ENCODE measurements around the gene GOLGA8B. TPM values are rescaled to one million over a fixed set of nuclear protein-coding genes. Genes with fewer than 3 reads are reported as not detected.
A peak's percentile ranks its signal among the peaks of the same experiment; 100 is the strongest.
"Not testable (repeated sequence)": the region's sequence is repeated elsewhere in the genome, so short reads cannot be mapped to it uniquely, and the experiment has no call there.

Gene GOLGA8B
- 100 to 1,000 TPM in 1 of 4 donors, 10 to 100 TPM in 3; 20.3 to 242 (median 71.6) TPM for total RNA-seq

DNA sequence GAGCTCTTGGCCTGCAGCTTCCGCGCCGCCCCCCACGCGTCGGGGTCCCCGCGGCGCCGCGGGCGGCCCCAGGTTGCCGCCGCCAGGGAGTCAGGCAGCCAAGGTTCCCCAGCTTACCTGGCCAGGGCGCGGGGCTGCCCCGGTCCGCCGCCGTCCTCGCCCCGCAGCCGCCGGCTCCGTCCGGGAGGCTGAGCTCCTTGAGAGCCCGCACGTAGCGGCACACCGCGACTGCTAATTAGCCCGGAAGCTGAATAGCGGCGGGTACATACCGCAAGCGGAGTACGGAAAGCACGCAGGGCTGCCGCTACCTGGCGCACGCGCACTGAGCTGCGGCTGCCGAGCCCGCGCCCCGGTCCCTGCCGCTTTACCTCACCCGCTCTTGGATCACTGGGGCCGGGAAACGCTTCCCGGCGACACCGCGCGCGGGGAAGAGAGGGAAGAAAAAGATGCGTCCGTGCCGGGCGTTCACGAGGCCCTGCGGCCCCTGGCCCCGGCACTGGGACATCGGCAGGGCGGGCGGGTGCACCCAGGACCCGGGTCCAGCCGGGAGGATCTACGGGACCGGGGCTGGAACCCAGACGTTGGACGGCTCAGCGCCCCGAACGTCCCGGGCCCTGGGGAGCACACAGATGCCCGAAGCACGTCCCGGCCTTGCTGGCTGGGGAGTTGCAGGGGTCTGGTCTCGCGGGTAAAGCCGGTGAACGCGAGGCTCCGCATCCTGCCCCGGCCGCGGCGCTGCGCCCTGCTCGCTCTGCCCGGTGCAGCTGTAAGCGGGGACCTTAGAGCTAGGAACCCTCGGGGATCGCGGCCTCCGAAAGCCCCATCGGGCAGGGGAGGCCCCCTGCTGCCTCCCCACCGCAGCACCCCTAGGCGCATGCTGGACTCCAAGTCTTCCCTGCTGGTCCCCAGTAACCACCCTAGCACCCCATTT is at the start of gene GOLGA8B:
TSS of gene GOLGA8B (minus strand) at position 253 of the 931 bp plus-strand sequence. CDS start 47,739 bp downstream, outside the sequence.
- peak; percentile 51 to 64 for DNase-seq
- peak in 1 of 2 donors; percentile 28 for TF ChIP-seq POLR2A (IDR thresholded peaks at IDR 0.05)
- TF ChIP-seq, protein P1, sequence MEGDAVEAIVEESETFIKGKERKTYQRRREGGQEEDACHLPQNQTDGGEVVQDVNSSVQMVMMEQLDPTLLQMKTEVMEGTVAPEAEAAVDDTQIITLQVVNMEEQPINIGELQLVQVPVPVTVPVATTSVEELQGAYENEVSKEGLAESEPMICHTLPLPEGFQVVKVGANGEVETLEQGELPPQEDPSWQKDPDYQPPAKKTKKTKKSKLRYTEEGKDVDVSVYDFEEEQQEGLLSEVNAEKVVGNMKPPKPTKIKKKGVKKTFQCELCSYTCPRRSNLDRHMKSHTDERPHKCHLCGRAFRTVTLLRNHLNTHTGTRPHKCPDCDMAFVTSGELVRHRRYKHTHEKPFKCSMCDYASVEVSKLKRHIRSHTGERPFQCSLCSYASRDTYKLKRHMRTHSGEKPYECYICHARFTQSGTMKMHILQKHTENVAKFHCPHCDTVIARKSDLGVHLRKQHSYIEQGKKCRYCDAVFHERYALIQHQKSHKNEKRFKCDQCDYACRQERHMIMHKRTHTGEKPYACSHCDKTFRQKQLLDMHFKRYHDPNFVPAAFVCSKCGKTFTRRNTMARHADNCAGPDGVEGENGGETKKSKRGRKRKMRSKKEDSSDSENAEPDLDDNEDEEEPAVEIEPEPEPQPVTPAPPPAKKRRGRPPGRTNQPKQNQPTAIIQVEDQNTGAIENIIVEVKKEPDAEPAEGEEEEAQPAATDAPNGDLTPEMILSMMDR (IDR thresholded peaks at IDR 0.05), result no peak
- Histone ChIP-seq H3K4me1 (peaks cover 0 to 3% of the 10 kb centered on the region in 2 donors), H3K9me3 (no peaks in the 10 kb centered on the region), H3K4me3 (peak within 1 kb of the TSS; percentile 57 to 81), H3K27ac (peak within 1 kb of the TSS; percentile 22 to 55), H3K36me3 (no peaks in the 10 kb centered on the region), H3K27me3 (no peaks in the 10 kb centered on the region)
- intact Hi-C loops (cut with DNase I; ENCODE audit: low total_unique reads), result no loop called here

- H3K27ac ChIP-seq; DNase-seq; H3K4me3 ChIP-seq; H3K9me3 ChIP-seq; intact Hi-C loops (cut with DNase I; ENCODE audit: low total_unique reads); H3K27me3 ChIP-seq; H3K4me1 ChIP-seq; H3K36me3 ChIP-seq: not testable (repeated sequence)
Measured at GRCh38 chr15:34633165-34633564, 49.7 kb upstream of the GOLGA8B start.

GRCh38 chr15:34628577-34629152 is 45.2 kb upstream of the GOLGA8B start:
- Histone ChIP-seq H3K27ac (no peak overlapping the region), H3K4me1 (no peaks in the 10 kb centered on the region), H3K9me3 (no peaks in the 10 kb centered on the region), H3K36me3 (no peaks in the 10 kb centered on the region), H3K4me3 (no peak overlapping the region), H3K27me3 (no peaks in the 10 kb centered on the region)
- intact Hi-C loops (cut with DNase I; ENCODE audit: low total_unique reads), result no loop called here
- TF ChIP-seq, protein P1 (IDR thresholded peaks at IDR 0.05), result no peak
- no peak for TF ChIP-seq POLR2A (IDR thresholded peaks at IDR 0.05)
- no peak for DNase-seq

DNA sequence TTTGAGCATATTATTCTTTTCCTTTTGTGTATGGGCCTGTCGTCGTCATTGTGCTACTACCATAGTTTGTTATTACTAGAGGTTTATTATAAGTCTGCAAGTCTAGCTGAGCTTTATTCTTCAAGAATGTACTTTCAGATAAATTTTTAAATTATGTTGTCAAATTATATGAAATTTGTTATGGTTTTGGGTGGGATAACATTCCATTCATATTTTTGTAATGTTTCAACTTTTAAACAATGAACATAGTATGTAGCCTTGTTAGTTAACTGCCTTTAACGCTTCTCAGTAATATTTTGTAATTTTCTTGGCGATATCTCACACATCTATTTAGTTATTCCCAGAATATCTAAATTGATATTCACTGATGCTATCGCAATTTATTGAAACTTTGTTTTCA is 41.6 kb upstream of the GOLGA8B start:
- Histone ChIP-seq H3K27ac (no peak overlapping the region), H3K4me3 (no peak overlapping the region), H3K36me3 (no peaks in the 10 kb centered on the region), H3K4me1 (no peaks in the 10 kb centered on the region), H3K9me3 (no peaks in the 10 kb centered on the region), H3K27me3 (no peaks in the 10 kb centered on the region)
- DNase-seq, result no peak
- intact Hi-C loops (cut with DNase I; ENCODE audit: low total_unique reads), result no loop called here
- TF ChIP-seq POLR2A (IDR thresholded peaks at IDR 0.05), result no peak
- TF ChIP-seq, protein P1 (IDR thresholded peaks at IDR 0.05), result no peak

GRCh38 chr15:34621675-34622074 is 38.2 kb upstream of the GOLGA8B start:
- Histone ChIP-seq H3K36me3 (no peaks in the 10 kb centered on the region), H3K27me3 (no peaks in the 10 kb centered on the region), H3K9me3 (no peaks in the 10 kb centered on the region), H3K4me3 (no peak overlapping the region), H3K4me1 (no peaks in the 10 kb centered on the region), H3K27ac (no peak overlapping the region)
- intact Hi-C loops (cut with DNase I; ENCODE audit: low total_unique reads), result no loop called here
- TF ChIP-seq POLR2A (IDR thresholded peaks at IDR 0.05), result no peak
- TF ChIP-seq, protein P1 (IDR thresholded peaks at IDR 0.05), result peak; percentile 17 to 45 (median 42)
- no peak for DNase-seq

Data from uterus (tissue), 4 donors.